Stomach (tissue), 4 donors: Measurements from ENCODE around the gene LAMB3.

Experiments
- EP300 ChIP-seq: sonication (generic); formaldehyde crosslinking; IDR thresholded peaks from one replicate; pipeline ENCODE4 v1.6.1; 2017; ENCODE audit warnings: antibody characterized with exemption
- POLR2A ChIP-seq, 4 donors: fragments of 450-650 bp; IDR thresholded peaks; one replicate each; pipeline ENCODE4 v1.6.1; 2016; ENCODE audit warnings: antibody characterized with exemption in 4 of 4, control low read depth in 2 of 4, mild to moderate bottlenecking in 1 of 4, moderate library complexity in 1 of 4
- TF ChIP-seq, protein P1 (sequence below), 7 experiments: fragments of 450-650 bp in 4 of 7; fragments of 200-600 bp in 3 of 7; sonication (generic) in 3 of 7; IDR thresholded peaks; one replicate each; pipeline ENCODE4 v1.5.1; 2016 to 2019; ENCODE audit warnings: antibody characterized with exemption in 7 of 7, control low read depth in 2 of 7, mild to moderate bottlenecking in 1 of 7

DNA sequence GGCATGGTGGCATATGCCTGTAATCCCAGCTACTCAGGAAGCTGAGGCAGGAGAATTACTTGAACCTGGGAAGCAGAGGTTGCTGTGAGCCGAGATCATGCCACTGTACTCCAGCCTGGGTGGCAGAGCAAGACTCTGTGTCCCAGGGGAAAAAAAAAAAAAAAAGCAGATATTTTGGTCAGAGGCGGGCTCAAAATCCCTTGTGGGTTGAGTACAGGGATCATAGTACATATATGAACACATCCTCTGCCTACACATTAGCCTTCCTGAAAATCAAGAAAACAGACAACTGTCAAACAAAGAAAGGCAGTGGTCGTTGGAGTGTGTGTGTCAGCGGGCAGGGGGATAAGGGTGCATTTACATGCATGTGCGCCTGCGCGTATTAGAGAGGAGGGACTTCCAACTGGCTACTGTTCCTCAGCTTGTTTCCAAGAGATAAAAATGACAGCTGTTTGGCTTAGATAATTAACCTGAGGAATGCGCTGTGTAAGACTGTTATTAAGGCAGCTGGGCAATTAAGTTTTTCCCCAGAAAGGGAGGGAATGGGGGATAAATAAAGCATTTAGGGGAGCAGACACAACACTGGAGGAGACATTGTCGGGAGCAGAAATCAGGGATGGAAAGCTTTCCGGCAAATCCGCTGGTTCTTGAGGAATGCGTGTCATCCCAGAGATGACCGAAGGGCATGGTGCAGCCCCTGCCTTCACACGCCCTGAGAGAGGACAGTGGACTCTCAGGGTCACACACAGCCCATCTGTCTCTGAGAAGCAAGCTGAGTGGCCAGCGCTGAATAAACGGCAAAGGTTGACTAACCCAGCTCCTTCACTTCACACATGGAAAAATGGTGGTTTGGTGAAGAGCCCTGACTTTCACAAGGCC is 6.4 kb downstream of the LAMB3 start:
- no peak for TF ChIP-seq POLR2A (IDR thresholded peaks at IDR 0.05)
- no peak for TF ChIP-seq EP300
- TF ChIP-seq, protein P1, sequence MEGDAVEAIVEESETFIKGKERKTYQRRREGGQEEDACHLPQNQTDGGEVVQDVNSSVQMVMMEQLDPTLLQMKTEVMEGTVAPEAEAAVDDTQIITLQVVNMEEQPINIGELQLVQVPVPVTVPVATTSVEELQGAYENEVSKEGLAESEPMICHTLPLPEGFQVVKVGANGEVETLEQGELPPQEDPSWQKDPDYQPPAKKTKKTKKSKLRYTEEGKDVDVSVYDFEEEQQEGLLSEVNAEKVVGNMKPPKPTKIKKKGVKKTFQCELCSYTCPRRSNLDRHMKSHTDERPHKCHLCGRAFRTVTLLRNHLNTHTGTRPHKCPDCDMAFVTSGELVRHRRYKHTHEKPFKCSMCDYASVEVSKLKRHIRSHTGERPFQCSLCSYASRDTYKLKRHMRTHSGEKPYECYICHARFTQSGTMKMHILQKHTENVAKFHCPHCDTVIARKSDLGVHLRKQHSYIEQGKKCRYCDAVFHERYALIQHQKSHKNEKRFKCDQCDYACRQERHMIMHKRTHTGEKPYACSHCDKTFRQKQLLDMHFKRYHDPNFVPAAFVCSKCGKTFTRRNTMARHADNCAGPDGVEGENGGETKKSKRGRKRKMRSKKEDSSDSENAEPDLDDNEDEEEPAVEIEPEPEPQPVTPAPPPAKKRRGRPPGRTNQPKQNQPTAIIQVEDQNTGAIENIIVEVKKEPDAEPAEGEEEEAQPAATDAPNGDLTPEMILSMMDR (IDR thresholded peaks at IDR 0.05) = no peak
